ENCODE results near the gene KLF15.

DNA sequence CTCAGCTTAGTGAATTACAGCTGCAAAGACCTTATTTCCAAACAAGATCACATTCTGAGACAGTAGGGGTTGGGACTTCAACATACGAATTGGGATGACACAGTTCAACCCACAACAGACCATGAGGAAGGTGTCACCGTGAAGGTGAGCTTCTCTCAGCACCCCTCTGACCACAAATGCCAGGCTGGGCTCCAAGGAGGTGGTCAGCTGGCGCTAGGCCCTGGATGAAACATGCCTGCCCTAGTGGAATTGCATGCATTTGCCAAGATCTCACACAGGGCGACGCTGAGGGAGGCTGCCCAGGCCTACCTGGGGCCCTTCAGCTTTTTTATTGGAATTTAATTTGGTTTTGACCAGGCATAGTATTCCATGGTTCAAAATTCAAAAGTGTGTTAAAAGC is 39.3 kb upstream of the KLF15 start:
- TF ChIP-seq, protein P1, sequence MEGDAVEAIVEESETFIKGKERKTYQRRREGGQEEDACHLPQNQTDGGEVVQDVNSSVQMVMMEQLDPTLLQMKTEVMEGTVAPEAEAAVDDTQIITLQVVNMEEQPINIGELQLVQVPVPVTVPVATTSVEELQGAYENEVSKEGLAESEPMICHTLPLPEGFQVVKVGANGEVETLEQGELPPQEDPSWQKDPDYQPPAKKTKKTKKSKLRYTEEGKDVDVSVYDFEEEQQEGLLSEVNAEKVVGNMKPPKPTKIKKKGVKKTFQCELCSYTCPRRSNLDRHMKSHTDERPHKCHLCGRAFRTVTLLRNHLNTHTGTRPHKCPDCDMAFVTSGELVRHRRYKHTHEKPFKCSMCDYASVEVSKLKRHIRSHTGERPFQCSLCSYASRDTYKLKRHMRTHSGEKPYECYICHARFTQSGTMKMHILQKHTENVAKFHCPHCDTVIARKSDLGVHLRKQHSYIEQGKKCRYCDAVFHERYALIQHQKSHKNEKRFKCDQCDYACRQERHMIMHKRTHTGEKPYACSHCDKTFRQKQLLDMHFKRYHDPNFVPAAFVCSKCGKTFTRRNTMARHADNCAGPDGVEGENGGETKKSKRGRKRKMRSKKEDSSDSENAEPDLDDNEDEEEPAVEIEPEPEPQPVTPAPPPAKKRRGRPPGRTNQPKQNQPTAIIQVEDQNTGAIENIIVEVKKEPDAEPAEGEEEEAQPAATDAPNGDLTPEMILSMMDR (IDR thresholded peaks at IDR 0.05; ENCODE audit: low read depth, low read length, poor library complexity, severe bottlenecking), result no peak
- no peak for TF ChIP-seq EZH2phosphoT487 (IDR thresholded peaks at IDR 0.05; ENCODE audit: borderline replicate concordance, low read length)
